Measurements from ENCODE around the gene ALKBH5.

Gene ALKBH5

GRCh38 chr17:18226284-18226945 lies 42.8 kb downstream of the ALKBH5 start:
- H3K27ac ChIP-seq (ENCODE audit: low read length) = no peak overlapping the region
- H3K4me1 ChIP-seq (ENCODE audit: control insufficient read depth, low read depth, low read length) = peaks cover 12% of the 10 kb centered on the region
- H3K9ac ChIP-seq (ENCODE audit: low read length) = peak overlapping the region; percentile 66
- H3K27me3 ChIP-seq (ENCODE audit: control insufficient read depth, insufficient read depth, low read length) = no peaks in the 10 kb centered on the region
- H3K9me3 ChIP-seq (ENCODE audit: control insufficient read depth, low read depth, low read length) = no peaks in the 10 kb centered on the region
- H3K36me3 ChIP-seq (ENCODE audit: control insufficient read depth, low read depth, low read length) = no peaks in the 10 kb centered on the region
- peak overlapping the region; percentile 85 for H3K4me3 ChIP-seq (ENCODE audit: low read length)

DNA sequence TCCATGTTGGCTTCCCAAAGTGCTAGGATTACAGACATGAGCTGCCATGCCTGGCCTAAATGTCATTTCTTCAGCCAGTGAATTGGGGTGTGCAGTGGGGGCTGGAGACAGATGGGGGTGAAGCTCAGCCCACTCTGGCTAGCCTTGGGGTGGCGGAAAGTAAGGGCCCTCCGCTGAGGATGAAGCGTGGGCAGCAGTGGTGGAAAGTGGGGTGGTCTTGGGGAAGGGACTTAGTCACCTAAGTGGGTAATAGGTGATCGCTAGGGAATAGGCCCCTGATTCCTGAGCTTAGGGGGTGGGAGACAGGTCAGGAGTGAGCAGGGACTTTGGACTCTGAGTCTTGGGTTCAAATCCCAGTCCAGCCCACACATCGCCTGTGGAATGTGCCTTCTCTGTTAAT lies 44.0 kb downstream of the ALKBH5 start:
- H3K9me3 ChIP-seq (ENCODE audit: control insufficient read depth, low read depth, low read length) = no peaks in the 10 kb centered on the region
- H3K27ac ChIP-seq (ENCODE audit: low read length) = no peak overlapping the region
- no peak overlapping the region for H3K9ac ChIP-seq (ENCODE audit: low read length)
- peaks cover 12% of the 10 kb centered on the region for H3K4me1 ChIP-seq (ENCODE audit: control insufficient read depth, low read depth, low read length)
- peaks cover 3% of the 10 kb centered on the region for H3K36me3 ChIP-seq (ENCODE audit: control insufficient read depth, low read depth, low read length)
- H3K4me3 ChIP-seq (ENCODE audit: low read length) = no peak overlapping the region
- no peaks in the 10 kb centered on the region for H3K27me3 ChIP-seq (ENCODE audit: control insufficient read depth, insufficient read depth, low read length)

GRCh38 chr17:18228176-18228682 lies 44.6 kb downstream of the ALKBH5 start:
- peaks cover 12% of the 10 kb centered on the region for H3K4me1 ChIP-seq (ENCODE audit: control insufficient read depth, low read depth, low read length)
- H3K4me3 ChIP-seq (ENCODE audit: low read length) = no peak overlapping the region
- no peaks in the 10 kb centered on the region for H3K27me3 ChIP-seq (ENCODE audit: control insufficient read depth, insufficient read depth, low read length)
- no peaks in the 10 kb centered on the region for H3K9me3 ChIP-seq (ENCODE audit: control insufficient read depth, low read depth, low read length)
- no peak overlapping the region for H3K27ac ChIP-seq (ENCODE audit: low read length)
- H3K36me3 ChIP-seq (ENCODE audit: control insufficient read depth, low read depth, low read length) = peaks cover 5% of the 10 kb centered on the region
- H3K9ac ChIP-seq (ENCODE audit: low read length) = no peak overlapping the region

- H3K4me3 ChIP-seq (ENCODE audit: low read length) = no peak overlapping the region
- no peak overlapping the region for H3K9ac ChIP-seq (ENCODE audit: low read length)
- H3K4me1 ChIP-seq (ENCODE audit: control insufficient read depth, low read depth, low read length) = peaks cover 8% of the 10 kb centered on the region
- no peak overlapping the region for H3K27ac ChIP-seq (ENCODE audit: low read length)
- peaks cover 16% of the 10 kb centered on the region for H3K36me3 ChIP-seq (ENCODE audit: control insufficient read depth, low read depth, low read length)
- H3K9me3 ChIP-seq (ENCODE audit: control insufficient read depth, low read depth, low read length) = no peaks in the 10 kb centered on the region
- H3K27me3 ChIP-seq (ENCODE audit: control insufficient read depth, insufficient read depth, low read length) = no peaks in the 10 kb centered on the region
Measured at GRCh38 chr17:18229254-18229653, 45.6 kb downstream of the ALKBH5 start.

- no peak overlapping the region for H3K9ac ChIP-seq (ENCODE audit: low read length)
- H3K27ac ChIP-seq (ENCODE audit: low read length) = no peak overlapping the region
Measured at GRCh38 chr17:18229771-18230170, 46.1 kb downstream of the ALKBH5 start.

DNA sequence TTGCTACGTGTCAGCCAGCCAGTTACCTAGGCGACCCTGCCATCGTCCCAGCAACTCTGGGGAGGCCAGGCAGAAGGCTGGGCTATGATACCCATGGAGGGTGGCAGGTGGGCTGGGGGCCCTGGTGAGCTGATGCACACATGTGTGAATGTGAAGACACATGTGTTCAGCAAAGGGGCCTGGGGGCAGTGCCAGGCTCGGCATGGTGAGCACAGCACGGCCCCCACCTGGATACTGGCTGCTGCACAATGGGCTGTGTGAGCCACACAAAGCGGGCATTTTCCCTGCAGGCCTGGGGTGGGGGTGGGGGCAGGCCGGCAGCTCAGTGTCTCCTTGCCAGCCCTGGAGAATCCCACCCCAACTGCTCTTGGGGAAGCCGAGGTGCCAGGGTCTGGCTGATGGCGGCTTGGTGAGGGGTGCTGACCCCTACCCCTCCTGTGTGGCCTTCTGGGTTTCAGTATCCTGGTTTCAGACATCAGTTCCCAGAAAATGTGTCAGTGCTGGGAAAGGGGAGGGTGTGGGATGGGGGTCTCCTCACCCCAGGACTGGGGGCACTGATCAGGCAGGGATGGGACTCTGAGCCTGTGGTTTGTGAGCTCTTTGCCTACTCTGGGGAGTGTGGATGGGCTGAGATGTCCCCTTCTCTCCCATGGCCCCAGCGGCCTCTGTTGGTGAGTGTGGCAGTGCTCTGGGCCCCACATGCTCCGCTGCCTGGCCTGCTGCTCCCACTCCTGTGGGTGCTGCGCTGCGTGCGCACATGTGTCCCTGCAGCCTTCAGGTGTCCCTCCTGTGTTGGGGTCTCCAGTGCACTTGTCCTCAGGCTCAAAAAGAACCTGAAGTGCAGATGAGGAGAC lies 46.9 kb downstream of the ALKBH5 start:
- H3K27ac ChIP-seq (ENCODE audit: low read length) = no peak overlapping the region
- H3K36me3 ChIP-seq (ENCODE audit: control insufficient read depth, low read depth, low read length) = peaks cover 28% of the 10 kb centered on the region
- no peaks in the 10 kb centered on the region for H3K9me3 ChIP-seq (ENCODE audit: control insufficient read depth, low read depth, low read length)
- no peak overlapping the region for H3K9ac ChIP-seq (ENCODE audit: low read length)
- H3K4me3 ChIP-seq (ENCODE audit: low read length) = no peak overlapping the region
- H3K4me1 ChIP-seq (ENCODE audit: control insufficient read depth, low read depth, low read length) = peaks cover 6% of the 10 kb centered on the region
- no peaks in the 10 kb centered on the region for H3K27me3 ChIP-seq (ENCODE audit: control insufficient read depth, insufficient read depth, low read length)

More at GRCh38 chr17:18229771-18230170, 46.1 kb downstream of the ALKBH5 start:
- H3K36me3 ChIP-seq (ENCODE audit: control insufficient read depth, low read depth, low read length) = peaks cover 21% of the 10 kb centered on the region
- H3K27me3 ChIP-seq (ENCODE audit: control insufficient read depth, insufficient read depth, low read length) = no peaks in the 10 kb centered on the region
- no peak overlapping the region for H3K4me3 ChIP-seq (ENCODE audit: low read length)
- H3K4me1 ChIP-seq (ENCODE audit: control insufficient read depth, low read depth, low read length) = peaks cover 6% of the 10 kb centered on the region
- H3K9me3 ChIP-seq (ENCODE audit: control insufficient read depth, low read depth, low read length) = no peaks in the 10 kb centered on the region

DNA sequence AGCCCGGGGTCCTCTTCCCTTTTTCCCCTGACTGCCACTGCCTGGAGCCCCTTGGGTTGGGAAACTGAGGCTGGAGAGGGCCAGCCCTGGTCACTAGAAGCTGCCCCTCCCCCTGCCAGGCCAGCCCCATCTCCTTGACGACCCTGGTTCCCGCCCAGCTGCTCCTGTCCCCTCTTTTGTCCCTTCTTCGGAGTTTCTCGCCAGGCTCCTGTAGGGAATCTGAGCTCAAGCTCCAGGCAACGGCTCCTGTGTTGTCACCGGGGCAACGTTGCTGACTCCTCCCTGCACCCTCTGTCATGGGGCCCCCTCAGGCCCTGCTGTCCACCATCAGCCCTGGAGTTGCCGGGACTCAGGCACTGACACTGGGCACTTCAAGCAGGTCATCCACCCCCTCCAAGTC lies 47.5 kb downstream of the ALKBH5 start:
- no peaks in the 10 kb centered on the region for H3K9me3 ChIP-seq (ENCODE audit: control insufficient read depth, low read depth, low read length)
- peaks cover 6% of the 10 kb centered on the region for H3K4me1 ChIP-seq (ENCODE audit: control insufficient read depth, low read depth, low read length)
- no peak overlapping the region for H3K4me3 ChIP-seq (ENCODE audit: low read length)
- no peaks in the 10 kb centered on the region for H3K27me3 ChIP-seq (ENCODE audit: control insufficient read depth, insufficient read depth, low read length)
- H3K27ac ChIP-seq (ENCODE audit: low read length) = no peak overlapping the region
- H3K36me3 ChIP-seq (ENCODE audit: control insufficient read depth, low read depth, low read length) = peaks cover 31% of the 10 kb centered on the region
- no peak overlapping the region for H3K9ac ChIP-seq (ENCODE audit: low read length)

DNA sequence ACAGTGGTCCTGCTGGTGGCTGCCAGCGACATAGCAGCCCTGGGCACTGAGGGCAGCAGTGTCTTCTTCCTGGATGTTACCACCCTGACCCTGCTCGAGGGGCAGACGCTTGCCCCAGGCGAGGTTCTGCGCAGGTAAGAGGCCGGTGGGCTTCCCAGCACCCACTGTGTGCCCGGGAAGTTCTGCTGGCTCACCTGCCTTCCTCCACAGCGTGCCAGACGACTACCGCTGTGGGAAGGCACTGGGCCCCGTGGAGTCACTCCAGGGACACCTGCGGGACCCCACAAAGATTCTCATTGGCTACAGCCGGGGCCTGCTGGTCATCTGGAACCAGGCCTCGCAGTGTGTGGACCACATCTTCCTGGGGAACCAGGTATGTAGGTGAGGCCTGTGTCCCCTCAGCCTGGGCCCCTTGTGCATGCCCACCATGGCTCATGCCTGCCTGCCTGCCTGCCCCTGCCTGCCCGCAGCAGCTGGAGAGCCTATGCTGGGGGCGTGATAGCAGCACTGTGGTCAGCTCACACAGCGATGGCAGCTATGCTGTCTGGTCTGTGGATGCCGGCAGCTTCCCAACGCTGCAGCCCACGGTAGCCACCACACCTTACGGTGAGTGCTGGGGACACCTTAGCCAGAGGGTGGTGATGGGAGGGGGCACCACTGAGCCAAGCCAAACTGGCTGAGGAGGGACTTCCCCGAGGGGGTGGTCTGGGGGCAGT lies 50.3 kb downstream of the ALKBH5 start:
- peaks cover 54% of the 10 kb centered on the region for H3K36me3 ChIP-seq (ENCODE audit: control insufficient read depth, low read depth, low read length)
- H3K9me3 ChIP-seq (ENCODE audit: control insufficient read depth, low read depth, low read length) = no peaks in the 10 kb centered on the region
- peaks cover 6% of the 10 kb centered on the region for H3K4me1 ChIP-seq (ENCODE audit: control insufficient read depth, low read depth, low read length)
- H3K27ac ChIP-seq (ENCODE audit: low read length) = no peak overlapping the region
- H3K9ac ChIP-seq (ENCODE audit: low read length) = no peak overlapping the region
- no peaks in the 10 kb centered on the region for H3K27me3 ChIP-seq (ENCODE audit: control insufficient read depth, insufficient read depth, low read length)
- H3K4me3 ChIP-seq (ENCODE audit: low read length) = no peak overlapping the region

GRCh38 chr17:18234853-18235380 lies 51.3 kb downstream of the ALKBH5 start:
- Histone ChIP-seq H3K27me3 (ENCODE audit: control insufficient read depth, insufficient read depth, low read length) (no peaks in the 10 kb centered on the region), H3K9me3 (ENCODE audit: control insufficient read depth, low read depth, low read length) (no peaks in the 10 kb centered on the region), H3K4me1 (ENCODE audit: control insufficient read depth, low read depth, low read length) (peaks cover 6% of the 10 kb centered on the region), H3K27ac (ENCODE audit: low read length) (no peak overlapping the region), H3K36me3 (ENCODE audit: control insufficient read depth, low read depth, low read length) (peaks cover 59% of the 10 kb centered on the region), H3K9ac (ENCODE audit: low read length) (no peak overlapping the region), H3K4me3 (ENCODE audit: low read length) (no peak overlapping the region)

- no peaks in the 10 kb centered on the region for H3K27me3 ChIP-seq (ENCODE audit: control insufficient read depth, insufficient read depth, low read length)
- peaks cover 66% of the 10 kb centered on the region for H3K36me3 ChIP-seq (ENCODE audit: control insufficient read depth, low read depth, low read length)
- no peak overlapping the region for H3K4me3 ChIP-seq (ENCODE audit: low read length)
- no peaks in the 10 kb centered on the region for H3K9me3 ChIP-seq (ENCODE audit: control insufficient read depth, low read depth, low read length)
- H3K9ac ChIP-seq (ENCODE audit: low read length) = no peak overlapping the region
- H3K27ac ChIP-seq (ENCODE audit: low read length) = no peak overlapping the region
- H3K4me1 ChIP-seq (ENCODE audit: control insufficient read depth, low read depth, low read length) = peaks cover 3% of the 10 kb centered on the region
Measured at GRCh38 chr17:18235743-18236256, 52.2 kb downstream of the ALKBH5 start.

DNA sequence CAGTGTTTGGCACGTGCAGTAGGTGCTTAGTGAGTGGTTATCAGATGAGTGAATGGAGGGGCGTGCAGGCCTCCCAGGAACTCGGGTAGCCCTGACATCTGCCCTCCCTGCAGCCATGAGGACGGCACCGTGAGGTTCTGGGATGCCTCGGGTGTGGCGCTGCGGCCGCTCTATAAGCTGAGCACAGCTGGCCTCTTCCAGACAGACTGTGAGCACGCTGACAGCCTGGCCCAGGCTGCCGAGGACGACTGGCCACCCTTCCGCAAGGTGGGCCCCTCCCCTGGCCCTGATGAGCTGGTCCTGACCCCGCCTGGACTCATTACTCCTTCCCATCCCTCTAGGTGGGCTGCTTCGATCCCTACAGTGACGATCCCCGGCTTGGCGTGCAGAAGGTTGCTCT lies 52.9 kb downstream of the ALKBH5 start:
- Histone ChIP-seq H3K4me1 (ENCODE audit: control insufficient read depth, low read depth, low read length) (no peaks in the 10 kb centered on the region), H3K27me3 (ENCODE audit: control insufficient read depth, insufficient read depth, low read length) (no peaks in the 10 kb centered on the region), H3K36me3 (ENCODE audit: control insufficient read depth, low read depth, low read length) (peaks cover 66% of the 10 kb centered on the region), H3K4me3 (ENCODE audit: low read length) (no peak overlapping the region), H3K9ac (ENCODE audit: low read length) (no peak overlapping the region), H3K9me3 (ENCODE audit: control insufficient read depth, low read depth, low read length) (no peaks in the 10 kb centered on the region), H3K27ac (ENCODE audit: low read length) (no peak overlapping the region)
